Sigmoid colon (tissue), 4 donors: ENCODE data around the gene TNFAIP8.

Experiments used
- EP300 ChIP-seq, 4 donors: sonication (generic); formaldehyde crosslinking; IDR thresholded peaks; one replicate each; pipeline ENCODE4 v1.6.1; 2017; ENCODE audit warnings: antibody characterized with exemption in 4 of 4
- POLR2A ChIP-seq, 2 donors: fragments of 450-650 bp; IDR thresholded peaks; one replicate each; pipeline ENCODE4 v1.6.1; 2016; ENCODE audit warnings: antibody characterized with exemption in 2 of 2, mild to moderate bottlenecking in 2 of 2, moderate library complexity in 2 of 2
- TF ChIP-seq, protein P1 (sequence below), 4 experiments: fragments of 450-650 bp in 3 of 4; fragments of 200-600 bp in 1 of 4; IDR thresholded peaks; one replicate each; pipeline ENCODE4 v1.5.1; 2016 to 2019; ENCODE audit warnings: antibody characterized with exemption in 4 of 4, mild to moderate bottlenecking in 3 of 4, moderate library complexity in 2 of 4

DNA sequence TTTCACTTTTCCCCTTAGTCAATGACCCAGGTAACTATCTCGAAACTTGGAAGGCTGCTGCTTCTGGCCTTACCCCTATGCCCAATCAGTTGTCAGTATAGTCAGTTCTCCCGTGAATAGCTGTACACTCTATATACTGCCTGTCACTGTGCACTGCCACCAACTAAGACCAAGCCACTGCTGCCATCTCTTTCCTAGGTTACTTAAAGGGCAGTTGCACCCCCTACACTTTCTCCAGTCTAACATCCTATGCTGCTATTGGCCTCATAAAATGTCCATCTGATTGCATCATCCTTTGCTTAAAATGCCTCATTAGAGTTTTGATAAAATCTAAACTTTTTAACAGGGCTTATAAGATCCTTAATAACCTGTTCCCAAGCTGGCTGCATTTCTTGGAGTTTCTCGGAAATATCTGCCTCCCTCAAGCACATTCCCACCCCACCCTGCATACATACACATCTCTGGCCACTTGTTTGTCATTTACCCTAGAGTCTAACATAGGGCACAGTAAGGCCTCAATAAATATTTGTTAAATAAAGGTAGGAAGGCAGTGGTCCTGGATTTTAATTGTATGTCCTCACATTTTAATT is 32.8 kb upstream of the TNFAIP8 start:
- TF ChIP-seq, protein P1, sequence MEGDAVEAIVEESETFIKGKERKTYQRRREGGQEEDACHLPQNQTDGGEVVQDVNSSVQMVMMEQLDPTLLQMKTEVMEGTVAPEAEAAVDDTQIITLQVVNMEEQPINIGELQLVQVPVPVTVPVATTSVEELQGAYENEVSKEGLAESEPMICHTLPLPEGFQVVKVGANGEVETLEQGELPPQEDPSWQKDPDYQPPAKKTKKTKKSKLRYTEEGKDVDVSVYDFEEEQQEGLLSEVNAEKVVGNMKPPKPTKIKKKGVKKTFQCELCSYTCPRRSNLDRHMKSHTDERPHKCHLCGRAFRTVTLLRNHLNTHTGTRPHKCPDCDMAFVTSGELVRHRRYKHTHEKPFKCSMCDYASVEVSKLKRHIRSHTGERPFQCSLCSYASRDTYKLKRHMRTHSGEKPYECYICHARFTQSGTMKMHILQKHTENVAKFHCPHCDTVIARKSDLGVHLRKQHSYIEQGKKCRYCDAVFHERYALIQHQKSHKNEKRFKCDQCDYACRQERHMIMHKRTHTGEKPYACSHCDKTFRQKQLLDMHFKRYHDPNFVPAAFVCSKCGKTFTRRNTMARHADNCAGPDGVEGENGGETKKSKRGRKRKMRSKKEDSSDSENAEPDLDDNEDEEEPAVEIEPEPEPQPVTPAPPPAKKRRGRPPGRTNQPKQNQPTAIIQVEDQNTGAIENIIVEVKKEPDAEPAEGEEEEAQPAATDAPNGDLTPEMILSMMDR (IDR thresholded peaks at IDR 0.05) = no peak
- TF ChIP-seq EP300 (IDR thresholded peaks at IDR 0.05) (no peak), POLR2A (IDR thresholded peaks at IDR 0.05) (no peak)
